Cardiac fibroblast (primary cell): ENCODE results near the gene SVIP.

Experiments used
- DNase-seq, 2 donors: peaks; one replicate each; pipeline versions ENCODE4 v3.0.0 to v3.0.0-alpha.2; 2010; ENCODE audit warnings: low read depth in 2 of 2
- H3K4me3 ChIP-seq, 2 donors: replicated peaks in 1 of 2; 1 replicate in 1 of 2; 2 replicates in 1 of 2; pipeline ENCODE4 v1.5.1; 2011; ENCODE audit warnings: low read depth in 2 of 2, low read length in 2 of 2, mild to moderate bottlenecking in 2 of 2, moderate library complexity in 1 of 2
- CTCF ChIP-seq: IDR thresholded peaks from one replicate; pipeline ENCODE4 v1.5.1; 2011; ENCODE audit warnings: low read depth, mild to moderate bottlenecking, low read length, inconsistent platforms

SVIP gene

GRCh38 chr11:22809893-22810292 is 19.7 kb downstream of the SVIP start:
- H3K4me3 ChIP-seq, result no peak overlapping the region
- DNase-seq, result no peak
- TF ChIP-seq CTCF, result no peak

GRCh38 chr11:22808571-22809197 is 20.9 kb downstream of the SVIP start:
- peak; percentile 40 to 44 for DNase-seq
- TF ChIP-seq CTCF, result no peak
- no peak overlapping the region for H3K4me3 ChIP-seq

GRCh38 chr11:22807855-22808570 is 21.6 kb downstream of the SVIP start:
- DNase-seq, result peak; percentile 63 to 68
- TF ChIP-seq CTCF, result no peak
- no peak overlapping the region for H3K4me3 ChIP-seq

- no peak for TF ChIP-seq CTCF
- no peak for DNase-seq
- no peak overlapping the region for H3K4me3 ChIP-seq
Observed at GRCh38 chr11:22807391-22807790, 22.2 kb downstream of the SVIP start.

- DNase-seq, result no peak
- TF ChIP-seq CTCF, result no peak
- no peak overlapping the region for H3K4me3 ChIP-seq
Observed at GRCh38 chr11:22802861-22803260, 26.7 kb downstream of the SVIP start.

GRCh38 chr11:22800482-22800881 is 29.1 kb downstream of the SVIP start:
- no peak for DNase-seq

More at GRCh38 chr11:22800482-22800881, 29.1 kb downstream of the SVIP start:
- no peak for TF ChIP-seq CTCF
- no peak overlapping the region for H3K4me3 ChIP-seq
